Skin of body (tissue), 3 donors: ENCODE data around the gene LYG2. TPM values are rescaled to one million over a fixed set of nuclear protein-coding genes. Genes with fewer than 3 reads are reported as not detected.
"Not testable (repeated sequence)": the region's sequence is repeated elsewhere in the genome, so short reads cannot be mapped to it uniquely, and the experiment has no call there.

Experiments used
- DNase-seq: peaks from one replicate; lab custom pipeline; 2025; lab: John Stamatoyannopoulos, UW
- small RNA-seq: library from RNA; depleted of rRNA; stranded (forward); fragments of <200 nt; gene quantifications from one replicate; pipeline ENCODE3, GENCODE V24; 2014; ENCODE audit warnings: low replicate concordance
- total RNA-seq: library from RNA; depleted of rRNA; stranded (reverse); fragments of >200 nt; gene quantifications from one replicate; pipeline ENCODE4 v1.2.3, GENCODE V29; 2014

Gene LYG2
- total RNA-seq, 1 donor from 2014 or later, result 16.5 TPM

DNA sequence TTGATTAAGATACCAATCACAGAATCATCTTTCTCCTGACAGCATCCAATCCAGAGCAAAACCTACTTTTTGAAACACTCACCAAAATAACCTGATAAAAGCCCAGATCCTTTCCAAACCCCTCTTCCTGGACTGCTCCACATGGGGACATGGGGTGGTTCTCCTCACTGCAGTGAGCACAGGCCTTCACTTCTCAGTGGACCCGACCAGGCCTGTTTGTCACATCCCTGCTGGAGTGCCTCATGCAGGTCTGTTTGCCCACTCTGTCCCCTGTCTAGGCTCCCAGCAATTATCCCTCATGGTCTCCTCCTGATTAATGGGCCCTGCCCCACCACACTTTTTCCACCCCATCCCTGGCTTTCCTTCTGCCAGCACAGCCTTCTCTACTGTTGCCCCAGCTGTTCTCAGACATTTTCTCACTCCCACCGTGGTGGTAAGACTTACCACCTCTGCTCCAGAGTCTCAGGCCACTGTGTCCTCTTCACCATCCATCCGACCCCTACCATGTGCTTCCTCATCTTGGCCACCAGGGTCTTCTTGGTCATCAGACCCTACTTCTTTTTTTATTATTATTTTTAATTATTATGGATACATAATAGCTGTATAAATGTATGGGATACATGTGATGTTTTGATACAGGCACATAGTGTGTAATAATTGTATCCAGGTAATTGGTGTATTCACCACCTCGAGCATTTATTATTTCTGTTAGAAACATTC, 53.3 kb downstream of the LYG2 start:
- no peak for DNase-seq

- DNase-seq, result no peak
Measured at GRCh38 chr2:99200076-99200800, 55.2 kb downstream of the LYG2 start.

DNA sequence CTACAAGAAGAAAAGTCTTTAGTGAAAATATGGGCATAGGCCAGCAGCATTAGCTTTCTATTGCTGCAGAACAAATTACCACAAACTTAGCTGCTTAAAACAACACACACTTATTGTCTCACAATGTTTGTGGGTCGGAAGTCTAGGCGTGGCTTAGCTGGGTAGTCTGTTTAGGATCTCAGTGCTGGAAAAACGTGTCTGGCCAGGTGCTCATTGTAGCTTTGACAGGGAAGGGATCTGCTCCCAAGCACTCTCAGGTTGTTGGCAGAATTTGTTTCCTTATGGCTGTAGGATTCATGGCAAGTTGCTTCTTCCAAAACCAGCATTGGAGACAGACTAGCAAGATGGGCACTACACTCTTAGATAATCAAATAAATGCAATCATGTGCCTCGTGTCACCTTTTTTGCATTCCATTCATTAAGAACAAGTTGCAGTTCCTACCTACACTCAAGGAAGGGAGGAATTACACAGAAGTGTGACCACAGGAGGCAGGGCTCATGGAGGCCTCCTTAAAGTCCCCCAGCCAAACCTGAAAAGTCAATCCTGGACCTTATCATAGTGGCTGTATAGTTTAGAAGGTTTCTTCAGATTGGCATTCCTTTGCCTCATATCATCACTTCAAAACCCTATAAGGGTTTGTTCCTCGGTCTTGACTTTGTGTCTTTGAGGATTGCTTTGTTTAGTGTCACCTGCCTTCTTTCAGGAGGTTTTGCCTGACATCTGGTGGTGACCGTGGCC, 57.2 kb downstream of the LYG2 start:
- DNase-seq, result no peak

- DNase-seq, result not testable (repeated sequence)
Measured at GRCh38 chr2:99192364-99192763, 63.1 kb downstream of the LYG2 start.

Small RNAs within 50 kb of the gene (small RNA-seq; reads per million reads assigned to genes)
- gene AC092587.1, result not detected

Other genes starting within 250 kb of the LYG2 start
- 1.4 TPM for gene C2orf15, start 114.0 kb downstream of the LYG2 start, total RNA-seq
- gene TSGA10, start 100.7 kb downstream of the LYG2 start, total RNA-seq, result 7.5 TPM
- gene LIPT1, start 100.7 kb downstream of the LYG2 start, total RNA-seq, result 7.4 TPM
- gene MITD1, start 74.6 kb downstream of the LYG2 start, total RNA-seq, result 19.6 TPM
- 35.0 TPM for gene MRPL30, start 74.5 kb downstream of the LYG2 start, total RNA-seq
- 0.59 TPM for gene LYG1, start 45.5 kb upstream of the LYG2 start, total RNA-seq
- 28.8 TPM for gene TXNDC9, start 80.7 kb upstream of the LYG2 start, total RNA-seq
- 26.3 TPM for gene EIF5B, start 81.7 kb upstream of the LYG2 start, total RNA-seq
- gene REV1, start 234.4 kb upstream of the LYG2 start, total RNA-seq, result 74.3 TPM